HL-60 (cell line): ENCODE results near the gene ADAMTS10.

ENCODE experiments used
- CTCF ChIP-seq: IDR thresholded peaks from one replicate; pipeline ENCODE4 v1.5.1; 2011; ENCODE audit warnings: low read length, control low read depth, inconsistent platforms; ENCODE audit not compliant: insufficient read depth
- GABPA ChIP-seq: IDR thresholded peaks from 2 replicates; pipeline ENCODE4 v1.6.1; 2012; ENCODE audit warnings: low read depth
- POLR2AphosphoS5 ChIP-seq: IDR thresholded peaks from 2 replicates; pipeline ENCODE4 v1.6.1; 2012; ENCODE audit warnings: low read depth

- TF ChIP-seq CTCF, result no peak
- TF ChIP-seq POLR2AphosphoS5, result no peak
- TF ChIP-seq GABPA, result no peak
Measured at GRCh38 chr19:8630796-8631424, 20.4 kb upstream of the ADAMTS10 start.
